ENCODE data around the gene KATNAL1.
A peak's percentile ranks its signal among the peaks of the same experiment; 100 is the strongest.

KATNAL1 gene

DNA sequence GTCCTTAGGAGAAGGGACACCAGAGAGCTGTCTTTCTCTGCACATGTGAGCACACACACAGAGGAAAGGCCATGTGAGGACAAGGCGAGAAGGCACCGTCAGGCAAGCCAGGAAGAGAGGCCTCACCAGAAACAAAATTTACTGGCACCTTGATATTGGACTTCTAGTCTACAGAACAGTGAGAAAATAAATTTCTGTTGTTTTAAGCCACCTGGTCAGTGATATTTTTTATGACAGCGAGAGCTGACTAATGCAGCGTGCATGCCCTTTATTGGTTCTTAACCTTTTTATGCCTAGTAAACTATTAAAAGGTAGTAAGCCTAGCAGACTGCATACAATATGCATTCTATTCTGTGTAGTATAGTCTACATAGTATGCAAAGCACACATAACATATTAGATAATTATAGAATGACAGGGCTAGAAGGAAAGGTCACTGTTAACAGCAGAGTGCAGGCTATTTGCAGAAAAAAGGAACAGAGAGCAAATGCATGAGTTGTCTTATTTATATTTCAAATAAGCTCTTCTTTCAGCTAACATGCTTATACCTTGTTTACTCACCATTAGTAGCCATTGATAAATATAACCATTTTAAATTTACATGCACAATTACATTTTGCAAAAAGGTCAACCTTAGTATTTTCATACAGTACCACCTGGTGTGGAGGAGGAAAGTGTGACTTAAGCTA, 25.2 kb upstream of the KATNAL1 start:
- FAIRE-seq: no peak

DNA sequence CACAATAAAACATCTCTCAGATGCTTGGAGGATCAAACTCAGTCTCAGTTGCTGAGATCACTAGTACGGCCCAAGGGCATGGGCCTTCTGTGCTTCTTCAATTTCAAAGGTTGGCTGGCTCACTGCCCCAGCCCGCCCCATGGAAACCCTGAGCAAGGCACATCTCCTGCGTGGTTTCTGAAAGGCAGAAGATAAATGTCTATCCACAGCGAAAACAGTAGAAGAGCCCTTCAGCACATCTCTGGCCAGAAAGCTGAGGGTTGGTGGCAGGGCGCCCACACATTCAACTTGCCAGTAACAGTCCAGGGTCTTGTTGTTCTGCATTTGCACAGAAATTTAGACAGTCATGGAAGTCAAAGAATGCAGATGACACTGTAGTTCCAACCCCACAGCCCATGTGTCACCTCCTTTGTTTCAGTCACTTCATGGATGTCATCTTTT, 24.0 kb upstream of the KATNAL1 start:
- no peak for FAIRE-seq
- DNase-seq (ENCODE audit: low spot score): no peak

More for the DNA sequence above, 25.2 kb upstream of the KATNAL1 start:
- no peak for DNase-seq (ENCODE audit: low spot score)

DNA sequence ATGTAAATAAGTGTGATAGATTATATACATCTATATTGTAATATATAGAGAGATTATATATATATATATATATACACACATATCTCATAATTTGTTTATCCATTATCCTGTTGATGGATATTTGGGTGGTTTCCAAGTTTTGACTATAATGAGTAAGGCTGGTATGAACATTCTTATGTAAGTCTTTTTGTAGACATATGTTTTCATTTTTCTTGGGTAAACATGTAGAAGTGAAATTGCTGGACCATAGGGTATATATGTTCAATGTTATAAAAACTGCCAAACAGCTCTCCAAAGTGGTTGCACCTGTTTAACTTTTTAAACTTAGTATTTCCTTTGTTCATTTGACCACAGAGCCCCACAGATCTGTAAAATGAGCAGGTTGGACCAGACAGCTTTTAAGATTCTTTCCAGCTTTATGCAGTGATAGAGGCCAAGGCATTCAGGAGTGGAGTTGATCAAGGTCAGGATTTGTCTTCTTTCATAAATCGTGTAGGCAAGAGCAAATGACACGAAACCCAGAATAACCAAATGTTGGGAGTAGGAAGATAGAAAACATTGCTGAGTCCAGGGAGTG, 21.7 kb upstream of the KATNAL1 start:
- no peak for FAIRE-seq

DNA sequence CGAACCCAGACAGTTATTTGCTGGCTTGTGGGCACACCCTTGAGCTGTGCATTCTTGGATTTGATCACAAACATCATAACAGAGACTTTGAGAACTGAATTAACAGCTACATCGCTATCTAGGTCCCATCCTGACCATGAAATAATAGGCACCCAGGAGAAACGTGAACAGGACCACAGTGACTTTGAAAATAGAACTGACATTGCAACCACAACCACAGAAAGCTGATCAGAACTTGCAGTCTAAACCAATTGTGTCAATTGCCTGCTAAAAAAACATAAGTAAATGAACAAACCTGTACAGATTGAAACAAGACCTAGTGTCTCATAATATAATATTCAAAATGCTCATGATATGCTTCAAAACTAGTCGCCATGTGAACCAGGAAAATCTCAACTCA, 18.3 kb upstream of the KATNAL1 start:
- no peak for DNase-seq (ENCODE audit: low spot score)
- no peak for FAIRE-seq

More for the DNA sequence above, 21.7 kb upstream of the KATNAL1 start:
- no peak for DNase-seq (ENCODE audit: low spot score)

DNA sequence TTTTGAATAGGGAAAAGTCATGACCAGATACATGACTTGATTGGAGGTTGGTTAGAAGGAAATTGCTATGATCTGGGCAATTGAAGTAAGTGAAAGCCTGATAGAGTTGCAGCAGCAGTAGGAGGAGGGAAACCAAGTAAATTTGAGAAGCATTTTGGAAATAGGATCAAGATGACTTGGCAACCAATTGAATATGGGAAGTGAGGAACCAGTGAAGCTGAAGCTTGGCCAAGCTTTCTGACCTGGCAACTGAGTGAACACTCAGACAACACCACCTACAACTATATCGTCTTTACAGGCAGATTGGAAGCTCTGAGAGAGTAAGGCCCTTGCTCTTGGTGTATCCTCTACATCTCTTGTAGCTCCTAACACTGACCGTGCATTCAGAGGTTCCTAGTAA, 16.2 kb upstream of the KATNAL1 start:
- FAIRE-seq (no peak), DNase-seq (ENCODE audit: low spot score) (no peak)

DNA sequence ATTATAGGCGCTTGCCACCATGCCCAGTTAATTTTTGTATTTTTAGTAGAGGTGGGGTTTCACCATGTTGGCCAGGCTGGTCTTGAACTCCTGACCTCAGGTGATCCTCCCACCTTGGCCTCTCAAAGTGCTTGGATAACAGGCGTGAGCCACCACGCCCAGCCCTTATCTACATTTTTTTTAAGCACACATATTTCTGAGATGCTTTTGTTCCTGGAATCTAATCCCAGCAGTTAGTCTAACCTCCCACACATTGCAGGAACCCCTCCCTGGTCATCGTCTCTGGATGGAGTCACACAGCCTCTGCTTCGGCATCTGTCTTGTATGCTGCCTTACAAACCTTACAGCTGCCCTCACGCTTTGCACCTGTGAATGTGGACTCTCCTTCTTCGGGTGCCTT, 15.1 kb upstream of the KATNAL1 start:
- no peak for DNase-seq (ENCODE audit: low spot score)
- FAIRE-seq: no peak

DNA sequence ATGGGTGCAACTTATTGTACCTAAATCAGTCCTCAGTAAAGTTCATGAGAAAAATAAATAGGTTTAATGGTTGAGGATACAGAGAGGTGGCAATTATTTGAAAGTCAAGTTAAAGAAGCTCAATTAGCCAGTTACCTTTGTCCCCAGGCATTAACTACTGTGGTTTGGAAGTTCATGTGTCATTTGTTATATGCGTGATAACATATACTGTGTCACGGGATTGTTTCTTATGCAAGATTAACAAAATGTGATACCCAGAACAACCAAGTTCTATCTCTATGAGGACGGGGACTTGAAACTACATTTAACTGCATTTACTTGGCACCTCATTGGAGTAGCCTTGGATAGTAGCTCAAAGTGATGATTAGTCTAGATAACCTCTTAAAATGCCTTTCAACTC, 13.9 kb upstream of the KATNAL1 start:
- DNase-seq (ENCODE audit: low spot score) (no peak), FAIRE-seq (no peak)

DNA sequence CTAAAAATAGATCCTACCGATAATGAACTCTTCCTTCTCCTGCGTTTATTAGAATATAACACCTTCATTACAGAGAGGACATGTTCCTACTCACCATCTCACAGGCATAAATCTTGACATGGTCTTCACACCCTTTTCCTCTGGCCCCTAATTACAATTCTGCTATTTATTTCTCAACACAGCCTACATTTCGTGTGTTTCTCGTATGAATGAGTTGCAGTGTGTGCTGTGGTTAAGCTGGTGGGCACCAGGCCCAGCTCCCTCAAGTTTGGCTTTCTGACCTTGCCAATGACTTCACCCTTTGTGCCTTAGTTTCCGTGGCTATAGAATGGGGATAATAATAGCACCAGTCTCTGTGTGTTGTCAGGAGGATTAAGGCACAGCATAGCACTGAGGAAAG, 12.3 kb upstream of the KATNAL1 start:
- no peak for DNase-seq (ENCODE audit: low spot score)
- FAIRE-seq: no peak

DNA sequence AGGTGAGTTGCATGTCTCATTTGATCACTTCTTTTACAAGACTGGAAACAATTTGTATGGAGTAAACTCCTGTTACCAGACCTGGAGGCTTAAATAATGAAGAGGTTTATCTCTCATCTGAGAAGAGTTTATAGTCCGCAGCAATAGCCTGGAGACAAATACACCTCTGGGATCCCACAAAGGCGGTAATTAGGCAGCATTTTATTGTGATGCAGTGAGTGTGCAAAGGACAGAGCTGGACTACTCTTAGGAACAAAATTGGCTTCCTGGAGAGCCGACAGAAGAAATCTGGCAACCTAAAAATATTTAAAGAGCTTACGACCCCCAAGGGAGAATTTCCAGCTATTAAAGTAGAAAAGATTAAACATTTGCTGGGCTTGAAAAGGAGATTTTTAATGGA, 11.8 kb upstream of the KATNAL1 start:
- no peak for FAIRE-seq
- DNase-seq (ENCODE audit: low spot score): no peak

DNA sequence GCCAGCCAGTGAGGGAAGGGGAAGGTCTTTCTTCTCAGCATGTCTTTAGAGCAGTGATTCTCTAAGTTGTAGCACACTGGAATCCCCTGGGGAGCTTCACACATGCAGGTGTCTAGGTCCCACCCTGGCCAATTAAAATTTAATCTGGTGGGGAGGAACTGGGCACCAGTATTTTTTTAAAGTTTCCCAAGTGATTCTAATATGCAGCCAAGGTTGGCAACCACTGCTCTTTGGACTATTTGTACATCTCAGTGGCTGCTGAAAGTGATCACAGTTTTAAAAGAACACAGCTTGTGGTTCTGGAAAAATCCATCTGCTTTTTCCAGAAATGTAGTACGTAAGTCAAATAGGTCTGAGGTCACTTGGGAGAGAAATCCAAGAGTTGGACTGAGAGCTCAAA, 10.7 kb upstream of the KATNAL1 start:
- DNase-seq (ENCODE audit: low spot score) (no peak), FAIRE-seq (no peak)

DNA sequence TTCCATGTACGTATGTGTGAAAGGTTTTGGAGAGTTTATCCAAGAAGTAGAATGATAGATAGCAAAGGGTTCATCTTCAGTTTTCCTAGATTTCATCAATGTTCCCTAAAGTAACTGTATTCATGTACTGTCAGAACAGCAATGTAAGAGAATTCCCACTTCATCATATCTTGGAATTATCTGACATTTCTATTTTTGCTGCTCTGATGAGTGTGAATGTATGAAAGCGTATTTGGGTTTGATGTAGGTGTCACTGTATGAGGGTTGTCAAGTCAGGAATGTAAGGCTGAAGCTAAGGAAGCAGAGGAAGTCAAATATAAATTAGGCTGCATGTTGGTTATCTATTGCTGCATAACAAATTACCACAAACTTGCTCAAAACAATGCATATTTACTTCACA, 7.2 kb upstream of the KATNAL1 start:
- FAIRE-seq: no peak
- DNase-seq (ENCODE audit: low spot score): no peak

DNA sequence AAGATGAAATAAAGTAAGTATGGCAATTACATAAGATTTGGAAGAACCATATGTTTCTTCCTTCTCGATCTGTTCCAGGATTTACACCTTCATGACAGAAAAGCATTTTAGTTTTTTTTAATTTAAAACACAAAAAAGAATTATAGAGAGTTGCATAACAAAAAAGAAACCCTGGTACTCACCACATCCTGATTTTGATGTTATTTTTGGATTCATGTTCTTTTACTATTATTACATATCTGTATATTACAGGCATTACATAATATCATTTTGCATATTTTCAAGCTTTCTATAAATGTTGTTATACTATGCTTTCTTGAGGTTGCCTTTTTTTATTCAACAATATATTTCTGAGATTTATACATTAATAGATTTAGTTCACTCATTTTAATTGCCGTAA, 6.7 kb upstream of the KATNAL1 start:
- DNase-seq (ENCODE audit: low spot score): no peak
- FAIRE-seq: no peak

DNA sequence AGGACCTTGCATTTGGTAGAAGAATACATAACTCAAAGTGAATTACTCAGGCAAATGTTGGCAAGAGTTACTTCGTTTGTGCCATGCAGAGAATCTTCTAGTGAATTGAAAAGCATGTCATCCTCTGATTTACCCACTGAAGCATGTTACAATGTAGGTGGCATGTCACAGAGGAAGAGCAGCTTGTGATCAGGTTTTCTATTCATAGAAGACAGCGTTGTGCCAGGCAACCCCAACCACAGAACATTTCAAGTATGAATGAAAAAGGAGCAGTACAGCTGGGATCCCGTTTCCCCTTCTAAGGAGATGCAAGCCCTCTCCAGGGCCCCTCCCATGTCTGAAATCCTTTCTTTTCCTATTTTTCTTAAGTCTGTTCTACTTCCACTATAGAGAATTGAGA, 6.0 kb upstream of the KATNAL1 start:
- FAIRE-seq (no peak), DNase-seq (ENCODE audit: low spot score) (no peak)

DNA sequence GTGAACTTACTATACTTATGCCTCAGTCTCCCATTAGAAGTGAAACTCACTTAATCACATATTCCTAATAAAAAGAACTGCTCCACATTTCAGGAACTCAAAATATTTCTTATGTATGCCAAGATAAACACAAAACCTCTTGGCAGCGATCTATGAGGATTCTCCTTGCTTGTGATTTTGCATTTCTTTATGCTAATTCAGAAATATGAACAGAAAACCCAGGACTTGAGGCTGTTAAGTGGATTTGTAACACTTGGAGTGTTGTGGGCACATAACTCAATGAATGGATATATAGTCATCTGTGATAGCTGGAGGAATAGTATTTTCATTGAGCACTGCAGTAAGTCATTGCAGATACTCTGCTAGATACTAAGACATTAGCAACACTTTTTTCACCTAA, 5.6 kb upstream of the KATNAL1 start:
- FAIRE-seq: no peak
- DNase-seq (ENCODE audit: low spot score): no peak

DNA sequence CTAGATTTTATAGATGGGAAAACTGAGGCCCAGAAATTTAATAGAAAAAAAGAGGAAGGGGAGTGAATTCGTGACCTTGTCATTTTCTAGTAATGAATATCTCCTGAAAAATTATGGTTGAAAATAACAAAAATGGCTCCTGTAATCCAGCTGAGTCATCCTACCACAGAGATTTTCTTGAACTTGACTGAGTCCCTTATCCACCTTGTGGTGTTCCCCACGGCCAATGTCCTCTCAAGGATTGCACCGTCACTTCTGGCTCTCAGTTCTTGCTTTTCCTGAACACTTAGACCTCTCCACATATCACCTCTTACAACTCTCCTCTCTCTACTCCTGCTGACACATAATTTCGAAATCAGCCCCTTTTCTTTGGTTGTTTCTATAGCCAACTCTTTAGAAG, 1.2 kb upstream of the KATNAL1 start:
- DNase-seq (ENCODE audit: low spot score) (peak; percentile 6), FAIRE-seq (no peak)

DNA sequence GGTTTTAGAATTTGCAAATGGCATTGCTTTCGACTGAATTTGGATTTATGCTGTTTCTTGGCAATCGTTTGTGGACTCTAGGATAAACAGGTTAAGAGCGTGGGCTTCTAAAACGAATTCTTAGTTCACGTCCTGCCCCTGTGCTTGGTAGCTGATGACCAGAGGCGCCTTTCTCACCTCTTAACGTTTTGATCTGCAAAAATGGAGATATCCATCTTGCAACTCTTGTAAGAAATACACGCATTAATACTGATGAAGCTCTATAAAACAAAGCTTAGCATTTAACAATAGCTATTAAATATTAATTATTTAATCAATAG, 580 bp upstream of the KATNAL1 start:
- DNase-seq (ENCODE audit: low spot score): no peak
- no peak for FAIRE-seq

DNA sequence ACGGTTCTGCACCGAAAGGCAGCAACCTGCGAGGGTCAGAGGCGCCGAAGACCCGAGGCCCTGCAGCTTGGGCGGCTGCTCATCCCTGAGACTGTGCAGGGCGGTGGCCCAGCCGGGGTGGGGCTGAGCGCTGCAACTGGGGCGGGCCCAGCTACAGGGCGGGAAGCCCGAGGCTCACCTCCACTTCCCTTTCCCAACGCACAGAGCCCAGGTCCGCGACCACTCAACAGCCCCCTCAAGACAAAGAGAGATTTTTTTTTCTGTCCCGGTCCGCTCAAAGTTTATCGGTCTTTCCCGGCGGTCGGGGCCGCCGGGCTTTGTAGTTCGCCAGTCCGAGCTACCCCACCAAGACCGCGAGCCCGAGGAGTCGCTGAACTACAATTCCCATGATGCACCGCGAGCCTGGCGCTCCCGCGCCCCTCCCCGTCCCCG, 573 bp downstream of the KATNAL1 start:
- DNase-seq (ENCODE audit: low spot score) (peak; percentile 81), FAIRE-seq (no peak)

DNA sequence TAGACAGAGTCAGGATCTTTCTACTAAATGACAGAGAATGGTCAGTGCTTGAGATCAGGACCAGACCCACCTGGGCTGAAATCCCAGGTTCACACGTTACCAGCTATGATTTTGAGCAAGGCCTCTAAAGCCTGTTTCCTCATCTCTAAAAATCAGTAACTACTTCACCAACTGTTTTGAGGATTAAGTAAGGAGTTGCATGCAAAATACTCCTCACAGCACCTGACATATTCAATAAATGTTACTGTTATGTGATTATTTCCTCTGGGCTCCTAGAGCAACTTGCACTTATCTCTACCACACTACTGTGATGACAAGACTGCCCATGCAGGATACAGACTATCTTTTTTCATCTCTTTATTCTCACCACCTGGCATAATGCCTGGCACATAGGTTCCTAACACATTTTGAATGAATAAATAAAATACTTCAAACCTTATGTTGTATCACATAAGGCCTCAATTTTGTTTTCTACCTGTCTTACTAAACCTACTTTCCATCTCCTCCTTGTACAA, 1.8 kb downstream of the KATNAL1 start:
- no peak for FAIRE-seq
- DNase-seq (ENCODE audit: low spot score): no peak

DNA sequence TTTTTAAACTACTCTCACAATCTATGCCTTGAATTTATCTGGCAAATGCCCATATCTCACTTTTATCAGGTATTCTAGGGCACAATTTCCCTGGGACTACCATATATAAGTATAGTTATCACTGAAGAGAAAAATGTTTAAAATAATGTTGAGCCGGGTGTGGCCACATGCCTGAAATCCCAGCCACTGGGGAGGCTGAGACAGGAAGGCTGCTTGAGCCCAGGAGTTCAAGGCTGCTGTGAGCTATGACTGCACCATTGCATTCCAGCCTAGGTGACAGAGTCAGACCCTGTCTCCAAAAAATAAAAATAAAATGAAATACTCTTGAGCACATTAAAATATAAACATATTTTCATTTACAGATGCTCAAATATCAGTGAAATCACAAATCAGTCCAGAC, 4.1 kb downstream of the KATNAL1 start:
- FAIRE-seq: no peak

DNA sequence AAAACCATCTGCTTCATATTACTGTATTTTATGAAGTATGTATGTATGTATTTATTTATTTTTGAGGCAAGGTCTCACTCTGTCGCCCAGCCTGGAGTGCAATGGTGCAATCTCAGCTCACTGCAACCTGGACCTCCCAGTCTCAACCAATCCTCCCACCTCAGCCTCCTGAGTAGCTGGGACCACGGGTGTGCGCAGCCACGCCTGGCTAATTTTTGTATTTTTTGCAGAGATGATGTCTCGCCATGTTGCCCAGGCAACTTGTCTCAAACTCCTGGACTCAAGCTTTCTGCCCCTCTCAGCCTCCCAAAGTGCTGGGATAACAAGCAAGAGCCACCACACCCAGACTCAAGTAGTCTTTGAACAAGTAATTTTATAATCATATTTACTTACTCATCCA, 5.5 kb downstream of the KATNAL1 start:
- no peak for DNase-seq (ENCODE audit: low spot score)
- FAIRE-seq: no peak

More for the DNA sequence above, 4.1 kb downstream of the KATNAL1 start:
- no peak for DNase-seq (ENCODE audit: low spot score)

DNA sequence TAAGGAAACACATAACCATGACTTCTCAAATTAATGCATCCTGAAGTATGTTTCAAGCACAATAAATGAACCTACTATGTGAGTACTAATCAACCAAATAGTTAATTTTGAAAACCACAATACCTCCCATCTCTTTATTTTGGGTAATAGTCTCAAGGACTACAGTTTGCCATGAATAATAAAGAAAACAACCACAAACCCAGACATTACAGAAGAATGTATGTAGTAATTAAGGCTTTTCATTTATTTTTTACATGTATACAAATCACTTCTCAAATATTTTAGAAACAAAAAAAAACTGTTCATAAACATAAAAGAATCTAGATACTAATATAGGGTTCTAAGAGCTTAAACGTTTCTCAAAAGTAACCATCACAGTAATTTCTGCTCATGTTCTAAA, 6.8 kb downstream of the KATNAL1 start:
- no peak for DNase-seq (ENCODE audit: low spot score)
- FAIRE-seq: no peak

DNA sequence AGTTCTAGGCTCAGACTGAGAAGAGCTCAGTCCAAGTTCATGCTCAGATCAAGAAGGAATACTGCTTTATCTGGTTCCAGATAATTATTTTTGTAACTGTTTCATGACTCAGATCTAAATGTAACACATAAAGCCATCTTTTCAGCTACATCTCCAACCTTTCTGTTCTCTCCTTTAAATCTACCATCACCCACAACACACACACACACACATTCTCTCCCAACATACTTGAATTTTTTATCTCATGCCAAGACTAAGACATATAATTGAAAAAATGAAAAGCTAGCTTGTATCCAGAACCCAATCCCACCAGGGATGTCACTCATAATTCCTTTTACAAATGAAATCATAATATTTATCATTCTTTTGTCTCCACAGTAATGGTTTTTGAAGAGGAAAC, 7.6 kb downstream of the KATNAL1 start:
- DNase-seq (ENCODE audit: low spot score): no peak
- no peak for FAIRE-seq

DNA sequence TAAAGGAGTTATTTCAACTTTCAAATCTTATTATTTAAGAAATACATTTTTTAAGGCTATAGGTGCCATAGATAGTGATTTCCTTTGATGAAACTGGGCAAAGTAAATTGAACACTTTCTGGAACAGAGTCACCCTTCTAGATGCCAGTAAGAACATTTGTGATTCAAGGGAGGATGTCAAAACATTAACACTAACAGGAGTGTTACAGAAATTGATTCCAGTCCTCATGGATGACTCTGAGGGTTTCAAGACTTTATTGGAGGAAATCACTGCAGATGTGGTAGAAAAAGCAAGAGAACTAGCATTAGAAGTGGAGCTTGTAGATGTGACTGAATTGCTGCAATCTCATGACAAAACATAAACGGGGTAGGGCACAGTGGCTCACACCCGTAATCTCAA, 12.2 kb downstream of the KATNAL1 start:
- FAIRE-seq: no peak

More for the DNA sequence above, 12.2 kb downstream of the KATNAL1 start:
- no peak for DNase-seq (ENCODE audit: low spot score)
